ENCODE results near the gene IL24.

The IL24 gene

DNA sequence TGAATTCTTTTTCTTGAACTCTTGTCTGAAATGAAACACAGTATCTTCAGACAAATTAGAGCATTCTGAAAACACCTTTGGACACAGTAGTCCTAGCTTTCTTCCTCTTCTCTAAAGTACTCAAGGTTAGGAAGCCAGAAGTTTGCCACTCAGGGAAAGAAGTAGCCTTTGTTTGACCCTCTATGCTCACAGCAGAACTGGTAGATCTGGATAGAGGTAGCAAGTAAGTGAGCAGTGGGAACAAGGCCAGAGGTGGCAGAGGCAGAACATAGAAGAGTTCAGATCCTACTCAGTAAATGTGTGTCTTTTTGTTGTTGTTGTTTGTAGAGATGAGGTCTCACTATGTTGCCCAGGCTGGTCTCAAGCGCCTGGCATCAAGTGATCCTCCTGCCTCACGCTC lies 56.4 kb downstream of the IL24 start:
- TF ChIP-seq, protein P1, sequence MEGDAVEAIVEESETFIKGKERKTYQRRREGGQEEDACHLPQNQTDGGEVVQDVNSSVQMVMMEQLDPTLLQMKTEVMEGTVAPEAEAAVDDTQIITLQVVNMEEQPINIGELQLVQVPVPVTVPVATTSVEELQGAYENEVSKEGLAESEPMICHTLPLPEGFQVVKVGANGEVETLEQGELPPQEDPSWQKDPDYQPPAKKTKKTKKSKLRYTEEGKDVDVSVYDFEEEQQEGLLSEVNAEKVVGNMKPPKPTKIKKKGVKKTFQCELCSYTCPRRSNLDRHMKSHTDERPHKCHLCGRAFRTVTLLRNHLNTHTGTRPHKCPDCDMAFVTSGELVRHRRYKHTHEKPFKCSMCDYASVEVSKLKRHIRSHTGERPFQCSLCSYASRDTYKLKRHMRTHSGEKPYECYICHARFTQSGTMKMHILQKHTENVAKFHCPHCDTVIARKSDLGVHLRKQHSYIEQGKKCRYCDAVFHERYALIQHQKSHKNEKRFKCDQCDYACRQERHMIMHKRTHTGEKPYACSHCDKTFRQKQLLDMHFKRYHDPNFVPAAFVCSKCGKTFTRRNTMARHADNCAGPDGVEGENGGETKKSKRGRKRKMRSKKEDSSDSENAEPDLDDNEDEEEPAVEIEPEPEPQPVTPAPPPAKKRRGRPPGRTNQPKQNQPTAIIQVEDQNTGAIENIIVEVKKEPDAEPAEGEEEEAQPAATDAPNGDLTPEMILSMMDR (IDR thresholded peaks at IDR 0.05; ENCODE audit: borderline replicate concordance, insufficient read depth, low read depth, low read length), result no peak
- no peak overlapping the region for H3K4me3 ChIP-seq (ENCODE audit: low read depth, low read length)

Measured in GM12875 (cell line).